Measurements from ENCODE around the gene FADS3.

The FADS3 gene

GRCh38 chr11:61910187-61911127 is 19.1 kb upstream of the FADS3 start:
- no peak for TF ChIP-seq CTCF (IDR thresholded peaks at IDR 0.05; ENCODE audit: low read depth, low read length, missing control alignments)
- no peak overlapping the region for H3K4me3 ChIP-seq (replicated peaks; ENCODE audit: low read depth, low read length)
- no peak for DNase-seq (ENCODE audit: extremely low read depth, low read depth)

GRCh38 chr11:61908730-61909316 is 17.5 kb upstream of the FADS3 start:
- no peak for DNase-seq (ENCODE audit: extremely low read depth, low read depth)
- TF ChIP-seq CTCF (IDR thresholded peaks at IDR 0.05; ENCODE audit: low read depth, low read length, missing control alignments), result no peak
- no peak overlapping the region for H3K4me3 ChIP-seq (replicated peaks; ENCODE audit: low read depth, low read length)

GRCh38 chr11:61907871-61908729 is 16.8 kb upstream of the FADS3 start:
- no peak for DNase-seq (ENCODE audit: extremely low read depth, low read depth)
- TF ChIP-seq CTCF (IDR thresholded peaks at IDR 0.05; ENCODE audit: low read depth, low read length, missing control alignments), result no peak
- H3K4me3 ChIP-seq (replicated peaks; ENCODE audit: low read depth, low read length), result no peak overlapping the region

- no peak for TF ChIP-seq CTCF (IDR thresholded peaks at IDR 0.05; ENCODE audit: low read depth, low read length, missing control alignments)
- no peak overlapping the region for H3K4me3 ChIP-seq (replicated peaks; ENCODE audit: low read depth, low read length)
- no peak for DNase-seq (ENCODE audit: extremely low read depth, low read depth)
Measured at GRCh38 chr11:61907282-61907681, 15.9 kb upstream of the FADS3 start.

- no peak overlapping the region for H3K4me3 ChIP-seq (replicated peaks; ENCODE audit: low read depth, low read length)
- TF ChIP-seq CTCF (IDR thresholded peaks at IDR 0.05; ENCODE audit: low read depth, low read length, missing control alignments), result no peak
- no peak for DNase-seq (ENCODE audit: extremely low read depth, low read depth)
Measured at GRCh38 chr11:61906522-61906909, 15.2 kb upstream of the FADS3 start.

- no peak overlapping the region for H3K4me3 ChIP-seq (replicated peaks; ENCODE audit: low read depth, low read length)
- no peak for TF ChIP-seq CTCF (IDR thresholded peaks at IDR 0.05; ENCODE audit: low read depth, low read length, missing control alignments)
- no peak for DNase-seq (ENCODE audit: extremely low read depth, low read depth)
Measured at GRCh38 chr11:61905801-61906521, 14.6 kb upstream of the FADS3 start.

Measured in HFF-Myc (cell line).